DND-41 (cell line): ENCODE data around the gene GNG10.

Experiments used
- CTCF ChIP-seq: IDR thresholded peaks from 2 replicates; pipeline ENCODE4 v1.5.1; 2012; ENCODE audit warnings: borderline replicate concordance, low read length, moderate library complexity, mild to moderate bottlenecking; ENCODE audit not compliant: poor library complexity, severe bottlenecking; ENCODE audit errors: extremely low read depth
- EZH2 ChIP-seq: IDR thresholded peaks from 3 replicates; pipeline ENCODE4 v1.6.1; 2012; ENCODE audit warnings: borderline replicate concordance, low read depth, mild to moderate bottlenecking, moderate library complexity, low read length, inconsistent platforms; ENCODE audit not compliant: severe bottlenecking

GRCh38 chr9:111661150-111661801 lies at the start of gene GNG10:
- TF ChIP-seq EZH2 = no peak
- TF ChIP-seq CTCF = no peak
